Activated naive CD4-positive, alpha-beta T cell treated with anti-CD3 and anti-CD28 coated beads, Interleukin-2, amount 50 U/mL, for 72 hours (primary cell): ENCODE data around the gene SPCS3. TPM values are rescaled to one million over a fixed set of nuclear protein-coding genes. Genes with fewer than 3 reads are reported as not detected.

ENCODE experiments used
- ATAC-seq, 2 donors: fragments of 150-1000 bp; cut with Tn5 transposase; 2 replicates each; pipeline ENCODE4 v1.10.0; 2021; ENCODE audit warnings: mild to moderate bottlenecking in 2 of 2, moderate library complexity in 2 of 2
- DNase-seq, 2 donors: peaks; one replicate each; pipeline ENCODE4 v3.0.0; 2021 to 2022; ENCODE audit warnings: low spot score in 2 of 2
- H3K27ac Mint-ChIP-seq, 2 donors: one replicate each; pipeline ENCODE4 v1.8.0; 2022; ENCODE audit warnings: mild to moderate bottlenecking in 2 of 2, mixed read lengths in 2 of 2
- H3K36me3 Mint-ChIP-seq, 2 donors: one replicate each; pipeline ENCODE4 v1.8.0; 2022; ENCODE audit warnings: mixed read lengths in 2 of 2
- H3K9me3 Mint-ChIP-seq, 2 donors: one replicate each; pipeline ENCODE4 v1.8.0; 2022; ENCODE audit warnings: mixed read lengths in 2 of 2
- total RNA-seq, 2 donors: library from RNA; stranded (reverse); gene quantifications; one replicate each; pipeline ENCODE4 v1.2.3, GENCODE V29; 2022

The SPCS3 gene
- total RNA-seq, 2 donors from 2014 or later: 91.9 to 153 TPM

- ATAC-seq: no peak
- H3K27ac Mint-ChIP-seq: no peak overlapping the region
- H3K9me3 Mint-ChIP-seq: peaks cover 0 to 11% of the 10 kb centered on the region in 2 donors
- DNase-seq: no peak
- H3K36me3 Mint-ChIP-seq: peaks cover 0 to 29% of the 10 kb centered on the region in 2 donors
These were observed 48.2 kb downstream of the SPCS3 start for GRCh38 chr4:176367771-176368465.

DNA sequence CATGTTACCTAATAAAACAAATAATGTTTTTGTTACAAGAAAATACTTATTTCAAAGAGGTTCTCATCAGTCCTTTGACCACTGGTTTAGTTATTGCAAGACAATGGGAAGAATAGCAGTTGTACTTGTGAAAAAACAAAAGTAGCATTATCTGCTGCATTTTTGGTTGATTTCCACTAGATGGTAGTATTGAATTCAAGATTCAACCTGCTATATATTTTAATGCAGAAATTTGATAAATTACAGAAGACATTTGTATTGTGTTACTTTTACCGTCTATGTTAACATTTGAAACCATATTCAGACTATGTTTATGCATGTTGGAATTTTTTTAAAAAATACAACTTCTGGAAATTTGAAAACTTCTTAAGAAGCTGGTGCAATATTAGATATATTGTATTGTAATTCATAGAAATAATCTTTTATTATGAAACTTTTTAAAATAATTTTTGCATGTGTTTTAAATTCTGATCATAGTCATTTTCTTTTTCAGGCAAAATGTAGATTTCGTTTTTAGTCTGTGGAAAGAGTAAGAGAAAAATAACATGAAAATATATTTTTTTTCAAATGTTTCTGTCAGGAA is 56.4 kb downstream of the SPCS3 start:
- ATAC-seq (no peak), DNase-seq (no peak)
- Mint-ChIP-seq H3K36me3 (no peaks in the 10 kb centered on the region), H3K27ac (no peak overlapping the region), H3K9me3 (no peaks in the 10 kb centered on the region)

DNA sequence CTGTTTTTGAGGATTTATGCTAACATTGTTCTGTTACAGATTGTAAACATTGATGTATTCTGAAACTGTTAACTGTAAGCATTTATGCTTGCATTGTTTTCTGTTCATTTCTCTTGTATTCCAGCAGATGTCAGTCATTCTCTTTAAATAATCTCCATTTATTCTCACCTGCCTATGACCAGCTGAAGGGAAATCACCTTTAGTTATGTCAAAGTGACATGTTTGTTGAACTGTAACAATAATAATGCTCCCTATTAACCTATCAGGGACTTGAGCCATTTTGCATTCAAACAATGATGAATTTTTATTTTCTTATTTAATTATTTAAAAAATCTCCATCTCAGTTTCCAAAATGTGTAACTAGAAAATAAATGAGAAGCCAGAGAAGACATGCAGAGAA is 58.0 kb downstream of the SPCS3 start:
- DNase-seq (no peak), ATAC-seq (peak in 1 of 2 donors; percentile 56)
- no peak overlapping the region for H3K27ac Mint-ChIP-seq
- no peaks in the 10 kb centered on the region for H3K36me3 Mint-ChIP-seq
- H3K9me3 Mint-ChIP-seq: no peaks in the 10 kb centered on the region

- Mint-ChIP-seq H3K9me3 (no peaks in the 10 kb centered on the region), H3K36me3 (no peaks in the 10 kb centered on the region), H3K27ac (no peak overlapping the region)
- ATAC-seq (no peak), DNase-seq (no peak)
These were observed 60.8 kb downstream of the SPCS3 start for GRCh38 chr4:176380352-176381157.

Other genes starting within 250 kb of the SPCS3 start
- gene SPATA4, start 124.4 kb upstream of the SPCS3 start, total RNA-seq: under 1 TPM in 1 of 2 donors, not detected in 1; 0.16 TPM
- gene ASB5, start 50.7 kb upstream of the SPCS3 start, total RNA-seq: not detected